ENCODE results near the gene FAXDC2.

The FAXDC2 gene

DNA sequence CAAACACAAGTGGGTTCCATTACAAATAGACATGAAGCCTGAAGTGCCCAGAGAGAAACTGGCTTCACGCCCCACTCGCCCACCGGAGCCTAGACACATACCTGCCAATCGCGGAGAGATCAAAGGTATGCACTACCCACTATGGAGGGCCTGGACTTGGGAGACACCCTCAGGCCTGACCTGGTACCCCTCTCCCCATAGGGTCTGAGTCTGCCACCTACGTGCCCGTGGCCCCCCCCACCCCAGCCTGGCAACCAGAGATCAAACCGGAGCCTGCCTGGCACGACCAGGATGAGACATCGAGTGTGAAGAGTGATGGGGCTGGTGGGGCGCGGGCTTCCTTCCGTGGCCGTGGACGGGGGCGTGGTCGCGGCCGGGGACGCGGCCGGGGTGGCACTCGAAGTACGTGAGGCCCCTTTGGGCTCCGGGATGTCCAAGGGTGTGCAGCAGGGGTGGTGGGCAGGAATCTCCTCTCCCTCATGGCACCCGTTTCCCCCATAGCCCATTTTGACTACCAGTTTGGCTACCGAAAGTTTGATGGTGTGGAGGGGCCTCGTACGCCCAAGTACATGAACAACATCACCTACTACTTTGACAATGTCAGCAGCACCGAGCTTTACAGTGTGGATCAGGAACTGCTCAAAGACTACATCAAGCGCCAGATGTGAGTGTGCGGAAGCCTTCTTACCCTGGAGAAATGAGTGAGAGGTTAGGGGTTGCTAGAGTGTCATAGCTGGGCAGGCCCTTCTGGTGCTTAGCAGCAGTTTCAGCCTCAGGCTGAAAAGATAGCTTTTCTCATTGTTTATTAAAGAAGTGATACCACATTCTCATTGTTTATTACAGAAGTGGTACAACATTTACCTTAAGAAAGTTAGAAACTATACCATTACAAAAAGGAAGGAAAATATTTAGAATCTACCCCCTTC is 56.5 kb downstream of the FAXDC2 start:
- no peak for TF ChIP-seq CTCF (IDR thresholded peaks at IDR 0.05; ENCODE audit: control insufficient read depth, insufficient read depth, low read depth, low read length, missing control alignments)
- no peak for DNase-seq (ENCODE audit: low read depth)
- H3K4me3 ChIP-seq (ENCODE audit: control insufficient read depth, low read depth, low read length): no peak overlapping the region

- DNase-seq (ENCODE audit: low read depth): no peak
- H3K4me3 ChIP-seq (ENCODE audit: control insufficient read depth, low read depth, low read length): no peak overlapping the region
- no peak for TF ChIP-seq CTCF (IDR thresholded peaks at IDR 0.05; ENCODE audit: control insufficient read depth, insufficient read depth, low read depth, low read length, missing control alignments)
Observed at GRCh38 chr5:154791535-154791934, 58.9 kb downstream of the FAXDC2 start.

GRCh38 chr5:154788212-154788611 is 62.2 kb downstream of the FAXDC2 start:
- no peak for DNase-seq (ENCODE audit: low read depth)
- no peak for TF ChIP-seq CTCF (IDR thresholded peaks at IDR 0.05; ENCODE audit: control insufficient read depth, insufficient read depth, low read depth, low read length, missing control alignments)
- no peak overlapping the region for H3K4me3 ChIP-seq (ENCODE audit: control insufficient read depth, low read depth, low read length)

GRCh38 chr5:154786414-154786813 is 64.0 kb downstream of the FAXDC2 start:
- DNase-seq (ENCODE audit: low read depth): no peak
- TF ChIP-seq CTCF (IDR thresholded peaks at IDR 0.05; ENCODE audit: control insufficient read depth, insufficient read depth, low read depth, low read length, missing control alignments): no peak
- H3K4me3 ChIP-seq (ENCODE audit: control insufficient read depth, low read depth, low read length): no peak overlapping the region

DNA sequence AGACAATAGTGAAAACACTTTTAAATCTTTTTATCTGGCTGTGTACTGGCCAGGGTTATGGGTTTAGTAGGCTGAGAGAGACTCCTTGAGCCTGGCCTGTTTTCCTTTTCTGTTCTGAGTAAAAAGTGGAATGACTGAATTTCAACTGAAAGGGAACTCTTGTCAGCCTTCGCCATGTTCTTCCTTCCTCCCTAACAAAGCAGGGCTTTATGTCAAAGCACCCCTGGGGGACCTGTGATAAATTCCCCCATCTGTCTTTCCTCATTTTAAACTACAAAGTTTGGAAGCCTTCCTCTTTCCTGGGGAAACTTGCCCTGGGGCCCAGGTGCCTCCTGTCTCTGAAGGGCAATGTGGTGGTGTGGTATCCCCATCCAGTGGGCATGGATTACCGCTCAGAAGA is 65.5 kb downstream of the FAXDC2 start:
- TF ChIP-seq CTCF (IDR thresholded peaks at IDR 0.05; ENCODE audit: control insufficient read depth, insufficient read depth, low read depth, low read length, missing control alignments): no peak
- no peak for DNase-seq (ENCODE audit: low read depth)

GRCh38 chr5:154783774-154784460 is 66.5 kb downstream of the FAXDC2 start:
- no peak for DNase-seq (ENCODE audit: low read depth)
- TF ChIP-seq CTCF (IDR thresholded peaks at IDR 0.05; ENCODE audit: control insufficient read depth, insufficient read depth, low read depth, low read length, missing control alignments): no peak
- H3K4me3 ChIP-seq (ENCODE audit: control insufficient read depth, low read depth, low read length): no peak overlapping the region

More for the DNA sequence above, 65.5 kb downstream of the FAXDC2 start:
- no peak overlapping the region for H3K4me3 ChIP-seq (ENCODE audit: control insufficient read depth, low read depth, low read length)

Measured in AG09309 (cell line).